Loucy (cell line): ENCODE data around the gene MLIP.

Source experiments
- H2AFZ ChIP-seq: fragments of 200-600 bp; sonication (generic); 2 replicates; pipeline ENCODE4 v1.6.0; 2016; ENCODE audit warnings: antibody characterized with exemption, mild to moderate bottlenecking, low read length, moderate library complexity
- H3F3A ChIP-seq: fragments of 200-600 bp; 2 replicates; pipeline ENCODE4 v1.6.0; 2016; ENCODE audit warnings: antibody characterized with exemption, low read depth, mild to moderate bottlenecking
- H3K27me3 ChIP-seq: fragments of 200-600 bp; sonication (generic); 2 replicates; pipeline ENCODE4 v1.6.1; 2014; ENCODE audit warnings: low read length, mild to moderate bottlenecking; ENCODE audit not compliant: insufficient read depth, poor library complexity, severe bottlenecking
- H3K36me3 ChIP-seq: fragments of 200-600 bp; sonication (generic); 2 replicates; pipeline ENCODE4 v1.6.1; 2016; ENCODE audit warnings: low read length; ENCODE audit not compliant: insufficient read depth
- H3K4me1 ChIP-seq: fragments of 200-600 bp; sonication (generic); 2 replicates; pipeline ENCODE4 v1.5.1; 2014; ENCODE audit warnings: low read length, mild to moderate bottlenecking; ENCODE audit not compliant: insufficient read depth, poor library complexity, severe bottlenecking
- H3K4me2 ChIP-seq: fragments of 200-600 bp; sonication (generic); 2 replicates; pipeline ENCODE4 v1.6.0; 2014; ENCODE audit warnings: antibody characterized with exemption, low read length, low read depth, mild to moderate bottlenecking; ENCODE audit not compliant: poor library complexity, severe bottlenecking
- H3K4me3 ChIP-seq: fragments of 200-600 bp; sonication (generic); 2 replicates; pipeline ENCODE4 v1.5.1; 2014; ENCODE audit warnings: low read length, mild to moderate bottlenecking, mixed read lengths; ENCODE audit not compliant: poor library complexity, severe bottlenecking
- H3K79me2 ChIP-seq: fragments of 200-600 bp; sonication (generic); 2 replicates; pipeline ENCODE4 v1.6.1; 2014; ENCODE audit warnings: low read length; ENCODE audit not compliant: insufficient read depth
- H3K9ac ChIP-seq: fragments of 200-600 bp; sonication (generic); 2 replicates; pipeline ENCODE4 v1.6.0; 2014; ENCODE audit warnings: mild to moderate bottlenecking, low read depth, low read length, moderate library complexity; ENCODE audit not compliant: poor library complexity, severe bottlenecking
- H3K9me2 ChIP-seq: fragments of 200-600 bp; sonication (generic); replicated peaks from 2 replicates; pipeline ENCODE4 v1.6.1; 2016; ENCODE audit warnings: low read depth, low read length, mixed read lengths
- H3K9me3 ChIP-seq: fragments of 200-600 bp; sonication (generic); 2 replicates; pipeline ENCODE4 v1.6.1; 2014; ENCODE audit warnings: mild to moderate bottlenecking, antibody characterized with exemption, low read length, low read depth; ENCODE audit not compliant: insufficient read depth
- H4K20me1 ChIP-seq: fragments of 200-600 bp; sonication (generic); 2 replicates; pipeline ENCODE4 v1.6.0; 2014; ENCODE audit warnings: antibody characterized with exemption, low read length, mild to moderate bottlenecking; ENCODE audit not compliant: insufficient read depth, poor library complexity, severe bottlenecking
- CTCF ChIP-seq: fragments of 200-600 bp; sonication (generic); conservative IDR thresholded peaks from 2 replicates; pipeline ENCODE4 v1.5.1; 2014; ENCODE audit warnings: mild to moderate bottlenecking, antibody characterized with exemption, low read length
- EZH2phosphoT487 ChIP-seq: fragments of 200-600 bp; IDR thresholded peaks from 2 replicates; pipeline ENCODE4 v1.6.1; 2018; ENCODE audit warnings: antibody characterized with exemption, mild to moderate bottlenecking, moderate library complexity, borderline replicate concordance

Gene MLIP

GRCh38 chr6:54094786-54095185 is 16.5 kb upstream of the MLIP start:
- TF ChIP-seq CTCF (no peak), EZH2phosphoT487 (no peak)
- H3K36me3 ChIP-seq: no peaks in the 10 kb centered on the region
- H3K9me2 ChIP-seq: no peaks in the 10 kb centered on the region
- no peaks in the 10 kb centered on the region for H4K20me1 ChIP-seq
- no peaks in the 10 kb centered on the region for H3K9me3 ChIP-seq
- no peaks in the 10 kb centered on the region for H3F3A ChIP-seq
- no peak overlapping the region for H2AFZ ChIP-seq
- no peak overlapping the region for H3K9ac ChIP-seq
- no peak overlapping the region for H3K4me3 ChIP-seq
- no peaks in the 10 kb centered on the region for H3K27me3 ChIP-seq
- no peak overlapping the region for H3K4me2 ChIP-seq
- H3K79me2 ChIP-seq: no peaks in the 10 kb centered on the region
- no peaks in the 10 kb centered on the region for H3K4me1 ChIP-seq

DNA sequence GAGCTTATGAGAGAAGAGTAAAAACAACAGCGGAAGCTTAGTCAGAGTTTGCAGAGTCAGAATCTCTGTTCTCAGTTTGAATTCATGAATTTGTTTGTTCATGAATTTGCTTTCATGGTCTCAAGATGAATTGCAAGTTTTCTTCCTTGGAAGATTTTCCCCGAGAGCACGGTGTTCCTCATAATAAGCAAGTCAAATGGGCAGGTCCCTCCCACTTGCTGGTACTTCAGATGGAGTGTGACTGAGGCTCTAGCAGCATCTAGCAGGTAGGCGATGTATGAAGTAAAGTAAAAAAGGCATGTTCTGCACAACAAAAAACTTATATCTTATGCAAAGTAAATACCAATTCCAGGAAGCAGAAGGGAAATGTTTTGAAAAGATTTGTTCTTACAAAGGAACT is 15.5 kb upstream of the MLIP start:
- TF ChIP-seq EZH2phosphoT487 (no peak), CTCF (no peak)
- Histone ChIP-seq H3K27me3 (no peaks in the 10 kb centered on the region), H4K20me1 (no peaks in the 10 kb centered on the region), H3K9me3 (no peaks in the 10 kb centered on the region), H3K9ac (no peak overlapping the region), H2AFZ (no peak overlapping the region), H3F3A (no peaks in the 10 kb centered on the region), H3K4me3 (no peak overlapping the region), H3K36me3 (no peaks in the 10 kb centered on the region), H3K9me2 (no peaks in the 10 kb centered on the region), H3K4me1 (no peaks in the 10 kb centered on the region), H3K4me2 (no peak overlapping the region), H3K79me2 (no peaks in the 10 kb centered on the region)

DNA sequence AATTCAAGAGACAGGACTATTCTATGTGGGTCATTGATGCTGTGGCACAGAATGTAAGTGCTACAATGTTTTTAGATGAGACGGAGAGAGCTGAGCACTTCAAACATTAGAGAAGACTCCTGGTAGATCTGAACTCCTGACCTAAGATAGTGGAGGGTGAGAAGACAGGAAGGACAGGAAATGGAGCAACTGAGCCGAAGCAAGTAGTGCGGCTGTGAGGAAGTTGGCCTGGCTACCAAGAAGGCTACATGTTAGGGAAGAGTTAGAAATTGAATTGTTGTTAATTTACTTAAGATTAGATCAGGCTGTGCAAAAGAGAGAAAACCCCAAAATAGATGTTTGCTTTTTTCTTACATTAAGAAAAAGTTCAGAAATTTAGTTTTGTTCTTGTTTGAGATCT is 14.4 kb upstream of the MLIP start:
- Histone ChIP-seq H4K20me1 (no peaks in the 10 kb centered on the region), H3K4me1 (no peaks in the 10 kb centered on the region), H3K27me3 (no peaks in the 10 kb centered on the region), H3K79me2 (no peaks in the 10 kb centered on the region), H3F3A (no peaks in the 10 kb centered on the region), H3K4me3 (no peak overlapping the region), H3K9ac (no peak overlapping the region), H2AFZ (no peak overlapping the region), H3K9me3 (no peaks in the 10 kb centered on the region), H3K9me2 (no peaks in the 10 kb centered on the region), H3K4me2 (no peak overlapping the region), H3K36me3 (no peaks in the 10 kb centered on the region)
- TF ChIP-seq CTCF (no peak), EZH2phosphoT487 (no peak)
